Islet of Langerhans (tissue), 1 donor: ENCODE measurements around the gene TMC2.

Experiments used
- FAIRE-seq: peaks from one replicate; lab custom pipeline; 2011; peaks lifted over from hg19 to GRCh38; lab: Jason Lieb, UNC

The TMC2 gene

DNA sequence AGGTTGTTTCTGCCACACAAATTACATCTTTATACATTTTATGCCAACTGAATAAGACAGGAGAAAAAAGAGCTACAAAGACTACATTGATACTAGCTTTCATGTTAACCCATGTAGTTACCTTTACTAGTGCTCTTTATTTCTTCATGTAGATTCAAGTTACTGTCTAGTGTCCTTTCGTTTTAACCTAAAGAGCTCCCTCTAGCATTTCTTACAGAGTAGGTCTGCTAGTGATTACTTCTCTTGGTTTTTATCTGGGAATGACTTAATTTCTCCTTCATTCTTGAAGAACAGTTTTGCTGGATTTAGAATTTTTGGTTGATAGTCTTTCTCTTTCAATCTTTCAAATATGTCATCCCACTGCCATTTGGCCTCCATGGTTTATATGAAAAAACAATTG is 94.9 kb downstream of the TMC2 start:
- no peak for FAIRE-seq

DNA sequence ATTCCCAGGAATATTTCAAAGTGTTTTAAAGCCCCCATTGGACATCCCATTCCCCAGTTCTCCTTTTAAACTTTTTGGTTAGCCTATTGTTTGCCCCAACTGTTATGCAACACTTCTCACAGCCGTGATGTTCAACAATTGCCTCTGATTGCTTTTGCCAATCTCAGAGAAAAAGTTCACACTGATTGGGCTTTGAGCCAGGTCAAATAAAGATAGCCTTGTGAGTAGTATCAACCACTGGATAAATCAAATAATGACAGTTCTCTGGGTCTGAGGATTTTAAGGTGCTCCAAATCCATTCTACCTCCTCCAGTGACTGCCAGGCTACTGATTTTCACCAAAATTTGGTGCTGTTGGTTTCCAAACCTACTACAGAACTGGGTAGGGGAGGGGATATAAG is 97.0 kb downstream of the TMC2 start:
- FAIRE-seq: no peak

DNA sequence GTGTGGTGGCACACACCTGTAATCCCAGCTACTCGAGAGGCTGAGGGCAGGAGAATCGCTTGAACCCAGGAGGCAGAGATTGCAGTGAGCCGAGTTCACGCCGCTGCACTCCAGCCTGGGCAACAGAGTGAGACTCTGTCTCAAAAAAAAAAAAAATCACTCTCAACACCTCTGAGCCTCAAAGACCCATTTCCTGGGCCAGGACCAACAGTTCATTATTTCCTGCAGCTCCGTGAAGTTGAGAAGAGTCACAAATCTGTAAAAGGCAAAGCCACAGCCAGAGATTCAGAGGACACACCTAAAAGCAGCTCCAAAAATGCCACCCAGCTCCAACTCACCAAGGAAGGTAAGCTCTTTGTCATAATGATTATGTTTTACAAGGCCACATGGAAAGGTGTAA is 100.9 kb downstream of the TMC2 start:
- FAIRE-seq: no peak

DNA sequence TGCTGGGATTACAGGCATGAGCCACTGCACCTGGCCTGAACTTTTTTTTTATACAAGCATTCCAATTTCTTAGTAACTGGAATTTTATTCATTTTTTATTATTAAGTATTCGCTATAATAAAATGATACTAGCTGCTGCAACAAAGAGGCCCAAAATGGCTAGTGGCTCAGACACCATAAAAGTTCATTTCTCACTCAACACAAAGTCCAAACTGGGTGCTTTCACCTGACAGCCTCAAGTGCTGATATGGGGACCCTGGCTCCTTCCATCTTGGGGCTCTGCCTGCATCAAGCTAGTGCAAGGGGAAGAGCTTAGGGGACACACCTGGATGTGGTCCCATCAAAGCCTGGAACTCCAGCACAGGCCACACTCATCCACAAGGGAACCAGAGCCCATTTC is 103.9 kb downstream of the TMC2 start:
- FAIRE-seq: no peak

DNA sequence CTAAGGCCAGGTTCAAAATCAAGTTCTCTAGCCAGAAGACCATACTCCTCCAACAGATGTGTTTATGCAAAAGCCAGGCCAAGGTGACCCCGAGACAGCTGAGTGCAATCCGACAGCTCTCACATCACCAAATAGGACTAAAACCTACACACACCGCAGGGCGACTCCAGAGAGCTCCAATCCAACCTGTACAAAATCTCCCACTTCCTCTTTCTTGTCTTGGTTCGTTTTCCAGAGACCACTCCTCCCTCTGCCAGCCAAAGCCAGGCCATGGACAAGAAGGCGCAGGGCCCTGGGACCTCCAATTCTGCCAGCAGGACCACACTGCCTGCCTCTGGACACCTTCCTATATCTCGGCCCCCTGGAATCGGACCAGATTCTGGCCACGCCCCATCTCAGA is 104.5 kb downstream of the TMC2 start:
- no peak for FAIRE-seq

DNA sequence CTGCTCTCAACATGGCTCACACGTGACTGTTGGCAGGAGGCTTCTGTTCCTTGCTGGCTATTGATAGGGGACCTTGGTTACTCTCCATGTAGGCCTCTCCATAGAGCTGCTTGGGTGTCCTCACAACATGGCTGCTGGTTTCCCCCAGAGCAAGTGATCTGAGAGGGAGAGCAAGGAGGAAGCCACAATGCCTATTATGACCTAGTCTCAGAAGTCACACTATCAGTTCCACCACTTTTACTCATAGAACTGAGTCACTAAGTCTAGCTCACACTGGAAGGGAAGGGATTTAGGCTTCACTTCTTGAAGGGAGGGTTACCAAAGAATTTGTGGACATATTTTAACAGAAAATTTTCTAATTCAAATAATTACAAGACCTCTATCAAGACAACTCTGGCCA is 107.3 kb downstream of the TMC2 start:
- no peak for FAIRE-seq

DNA sequence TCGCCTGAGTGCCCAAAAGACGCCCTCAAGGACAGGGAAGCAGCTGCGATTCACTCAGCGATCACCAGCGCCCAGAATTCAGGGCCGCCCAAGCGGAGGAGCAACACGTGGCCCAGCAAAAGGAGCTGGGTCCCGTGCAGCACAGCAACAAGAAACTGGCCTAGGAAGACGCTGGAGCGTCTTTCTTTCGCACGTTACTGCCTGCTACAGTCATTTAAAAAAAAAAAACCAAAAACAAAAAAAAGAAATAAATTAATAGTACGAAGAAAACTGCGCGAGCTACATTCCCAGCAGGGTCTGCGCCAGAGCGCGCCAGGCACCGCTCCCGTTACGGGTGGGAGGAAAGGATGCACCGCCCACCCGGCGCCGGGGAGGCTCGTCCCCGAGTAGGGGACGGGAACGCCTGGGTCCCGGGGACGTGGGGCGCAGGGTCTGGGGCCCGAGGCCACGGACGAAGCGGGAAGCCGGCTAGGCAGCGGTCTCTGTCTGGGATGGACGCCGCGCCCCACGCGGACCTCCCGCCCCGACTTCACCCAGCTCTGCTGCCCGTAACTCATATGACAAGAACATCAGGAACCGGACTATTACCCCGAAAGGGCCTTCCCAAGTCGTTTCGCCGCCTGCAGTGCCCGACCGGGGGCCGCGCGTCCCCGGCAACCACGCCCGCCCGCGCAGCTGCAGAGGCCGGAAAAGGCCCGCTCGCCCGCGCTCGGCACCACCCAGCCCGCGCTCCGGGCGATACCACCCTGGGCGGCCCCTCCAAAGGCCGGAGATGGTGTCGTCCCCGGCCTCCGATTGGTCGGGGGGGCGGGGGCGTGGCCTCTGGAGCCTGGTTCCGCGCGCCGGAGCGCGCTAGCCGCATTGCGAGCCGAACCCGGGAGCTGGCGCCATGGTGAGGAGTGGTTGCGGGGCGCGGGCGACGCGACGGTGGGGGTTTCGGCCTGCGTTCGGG is 115.7 kb downstream of the TMC2 start, which contains the start of gene NOP56:
Gene NOP56, plus strand, starts transcription at position 861 of the 952 bp plus-strand sequence. Its CDS starts 29 bp downstream, at position 890.
- FAIRE-seq: no peak

DNA sequence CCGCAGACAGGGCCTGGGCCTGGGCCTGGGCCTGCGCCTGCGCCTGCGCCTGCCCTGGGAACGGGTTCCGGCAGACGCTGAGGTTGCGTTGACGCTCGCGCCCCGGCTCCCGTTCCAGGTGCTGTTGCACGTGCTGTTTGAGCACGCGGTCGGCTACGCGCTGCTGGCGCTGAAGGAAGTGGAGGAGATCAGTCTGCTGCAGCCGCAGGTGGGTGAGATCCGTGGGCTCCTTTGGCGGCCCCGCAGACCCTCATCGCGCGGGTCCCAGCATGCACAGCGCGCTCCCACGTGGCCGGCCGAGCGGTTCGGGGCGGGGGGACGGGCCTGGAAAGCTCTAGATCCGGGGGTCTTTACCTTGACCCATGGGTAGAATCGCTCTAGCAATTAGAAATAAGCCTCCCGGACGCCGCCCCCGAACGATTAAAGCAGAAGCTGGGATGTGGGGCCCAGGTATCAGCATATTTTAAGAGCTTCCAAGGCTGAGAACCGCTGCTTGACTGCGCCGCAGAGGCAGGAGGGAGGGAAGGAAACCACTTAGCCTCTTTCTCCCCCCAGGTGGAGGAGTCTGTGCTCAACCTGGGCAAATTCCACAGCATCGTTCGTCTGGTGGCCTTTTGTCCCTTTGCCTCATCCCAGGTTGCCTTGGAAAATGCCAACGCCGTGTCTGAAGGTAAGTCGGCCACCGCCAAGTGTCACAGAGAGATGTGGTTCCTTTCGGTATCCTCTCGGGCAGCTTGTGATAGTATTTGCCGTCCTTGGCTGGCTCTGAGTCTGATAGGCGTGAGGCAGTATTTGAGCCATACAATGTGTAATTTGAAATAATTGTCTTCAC is 116.6 kb downstream of the TMC2 start:
- no peak for FAIRE-seq

DNA sequence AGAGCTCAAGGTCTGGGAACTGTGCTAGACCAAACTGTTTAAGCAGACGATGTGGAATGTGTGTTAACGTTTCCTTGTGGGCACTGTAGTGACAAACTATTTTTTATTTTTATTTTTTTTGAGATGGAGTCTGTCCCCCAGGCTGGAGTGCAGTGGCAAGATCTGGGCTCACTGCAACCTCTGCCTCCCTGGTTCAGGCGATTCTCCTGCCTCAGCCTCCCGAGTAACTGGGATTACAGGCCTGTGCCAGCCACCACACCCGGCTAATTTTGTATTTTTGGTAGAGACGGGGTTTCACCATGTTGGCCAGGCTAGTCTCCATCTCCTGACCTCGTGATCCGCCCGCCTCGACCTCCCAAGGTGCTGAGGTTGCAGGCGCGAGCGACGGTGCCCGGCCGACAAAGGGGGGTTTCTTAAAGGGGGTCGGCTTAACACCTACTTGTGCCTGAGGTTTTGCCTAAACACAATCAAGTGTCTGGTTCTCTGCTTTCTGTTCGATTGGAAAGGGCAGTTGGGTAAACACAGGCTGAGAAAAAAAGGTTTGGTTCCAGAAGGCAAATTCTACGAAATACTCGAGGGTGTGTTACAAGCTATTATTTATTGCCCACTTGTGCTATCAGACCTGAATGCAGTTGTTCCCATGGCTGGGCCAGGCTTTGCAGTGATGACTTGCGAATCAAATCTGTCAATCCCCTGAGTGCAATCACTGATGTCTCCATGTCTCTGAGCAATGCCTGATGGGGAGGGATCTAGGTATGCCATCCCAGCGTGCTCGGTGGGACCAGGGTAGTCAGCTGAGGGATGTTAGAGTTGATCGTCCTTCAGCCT is 117.4 kb downstream of the TMC2 start:
- no peak for FAIRE-seq

DNA sequence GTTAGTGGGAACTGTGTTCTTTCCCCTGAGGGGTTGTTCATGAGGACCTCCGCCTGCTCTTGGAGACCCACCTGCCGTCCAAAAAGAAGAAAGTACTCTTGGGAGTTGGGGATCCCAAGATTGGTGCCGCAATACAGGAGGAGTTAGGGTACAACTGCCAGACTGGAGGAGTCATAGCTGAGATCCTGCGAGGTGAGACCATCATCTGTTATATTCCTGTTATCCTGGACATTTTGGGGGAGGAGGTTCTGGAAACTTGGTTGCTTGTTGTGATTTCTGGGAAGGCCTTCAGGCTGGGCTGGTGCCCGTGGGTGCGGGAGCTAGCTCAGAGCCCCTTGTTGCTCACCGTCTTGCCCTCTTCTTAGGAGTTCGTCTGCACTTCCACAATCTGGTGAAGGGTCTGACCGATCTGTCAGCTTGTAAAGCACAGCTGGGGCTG is 118.0 kb downstream of the TMC2 start:
- FAIRE-seq: no peak

DNA sequence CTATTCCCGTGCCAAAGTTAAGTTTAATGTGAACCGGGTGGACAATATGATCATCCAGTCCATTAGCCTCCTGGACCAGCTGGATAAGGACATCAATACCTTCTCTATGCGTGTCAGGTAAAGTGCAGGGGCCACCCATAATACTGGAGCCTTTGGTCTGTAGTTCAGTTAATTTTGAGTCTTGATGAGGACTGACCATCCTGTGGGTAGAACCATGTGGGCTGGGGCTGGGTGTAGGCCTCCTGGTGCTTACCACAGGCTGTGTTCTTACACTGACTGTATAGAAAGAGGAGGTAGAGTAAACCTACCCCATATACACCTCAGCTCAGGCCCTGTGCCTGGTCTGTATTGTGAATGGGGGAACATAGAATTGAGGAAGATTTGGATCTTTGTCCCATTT is 118.5 kb downstream of the TMC2 start:
- no peak for FAIRE-seq

DNA sequence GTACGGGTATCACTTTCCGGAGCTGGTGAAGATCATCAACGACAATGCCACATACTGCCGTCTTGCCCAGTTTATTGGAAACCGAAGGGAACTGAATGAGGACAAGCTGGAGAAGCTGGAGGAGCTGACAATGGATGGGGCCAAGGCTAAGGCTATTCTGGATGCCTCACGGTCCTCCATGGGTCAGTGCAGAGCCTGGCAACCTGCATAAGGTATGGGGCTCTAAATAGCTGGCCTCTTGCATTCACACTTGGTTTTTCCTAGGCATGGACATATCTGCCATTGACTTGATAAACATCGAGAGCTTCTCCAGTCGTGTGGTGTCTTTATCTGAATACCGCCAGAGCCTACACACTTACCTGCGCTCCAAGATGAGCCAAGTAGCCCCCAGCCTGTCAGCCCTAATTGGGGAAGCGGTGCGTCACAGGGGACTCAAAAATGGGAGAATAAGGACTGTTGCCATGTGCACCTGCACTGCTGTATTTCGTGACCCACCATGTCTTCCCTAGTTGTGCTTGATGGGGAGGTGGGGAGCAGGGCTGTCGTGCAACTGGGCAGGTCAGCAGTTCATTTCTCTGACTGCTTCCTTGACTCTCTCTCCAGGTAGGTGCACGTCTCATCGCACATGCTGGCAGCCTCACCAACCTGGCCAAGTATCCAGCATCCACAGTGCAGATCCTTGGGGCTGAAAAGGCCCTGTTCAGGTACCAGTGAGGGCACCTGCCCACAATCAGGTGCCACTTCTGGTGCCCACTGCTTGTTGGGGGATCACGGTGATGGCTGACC is 119.2 kb downstream of the TMC2 start:
- no peak for FAIRE-seq

DNA sequence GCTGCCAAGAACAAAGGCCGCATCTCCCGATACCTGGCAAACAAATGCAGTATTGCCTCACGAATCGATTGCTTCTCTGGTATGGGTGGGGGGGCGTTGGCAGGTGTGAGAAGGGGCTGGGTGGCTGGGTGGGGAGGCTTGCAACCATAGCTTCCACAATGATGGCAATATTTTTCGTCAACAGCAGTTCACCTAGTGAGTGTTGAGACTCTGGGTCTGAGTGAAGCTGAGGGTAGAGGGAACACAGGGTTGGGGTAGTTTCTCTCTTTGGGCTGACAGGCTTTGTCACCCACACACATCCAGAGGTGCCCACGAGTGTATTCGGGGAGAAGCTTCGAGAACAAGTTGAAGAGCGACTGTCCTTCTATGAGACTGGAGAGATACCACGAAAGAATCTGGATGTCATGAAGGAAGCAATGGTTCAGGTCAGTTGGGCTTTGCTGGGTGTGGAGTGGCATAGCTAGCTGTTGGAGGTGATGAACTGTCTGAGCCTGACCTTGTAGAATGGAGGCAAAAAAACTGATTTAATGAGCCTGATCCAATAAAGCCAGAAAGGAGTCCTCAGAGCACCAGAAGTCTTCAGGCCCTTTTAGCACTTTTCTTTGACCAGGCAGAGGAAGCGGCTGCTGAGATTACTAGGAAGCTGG is 120.2 kb downstream of the TMC2 start:
- FAIRE-seq: no peak

DNA sequence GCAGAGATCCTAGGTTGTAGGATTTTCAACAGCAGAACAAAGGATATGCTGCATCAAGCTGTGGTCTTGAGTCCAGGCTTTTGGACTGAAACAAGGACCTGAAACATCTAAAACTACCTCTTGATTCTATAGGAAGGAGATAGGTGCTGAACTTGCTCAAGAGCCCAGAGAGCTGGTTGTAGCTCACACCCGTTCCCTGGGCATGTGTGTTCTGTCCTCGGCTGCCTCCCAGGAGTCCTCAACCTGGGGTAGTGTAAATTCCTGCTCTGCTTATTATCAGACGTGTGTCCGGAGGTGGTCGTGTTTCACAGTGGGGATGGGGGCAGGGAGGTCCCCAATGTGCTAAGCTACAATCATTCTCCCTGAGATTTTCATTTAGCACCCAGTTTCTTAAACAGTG is 120.9 kb downstream of the TMC2 start:
- FAIRE-seq: no peak

DNA sequence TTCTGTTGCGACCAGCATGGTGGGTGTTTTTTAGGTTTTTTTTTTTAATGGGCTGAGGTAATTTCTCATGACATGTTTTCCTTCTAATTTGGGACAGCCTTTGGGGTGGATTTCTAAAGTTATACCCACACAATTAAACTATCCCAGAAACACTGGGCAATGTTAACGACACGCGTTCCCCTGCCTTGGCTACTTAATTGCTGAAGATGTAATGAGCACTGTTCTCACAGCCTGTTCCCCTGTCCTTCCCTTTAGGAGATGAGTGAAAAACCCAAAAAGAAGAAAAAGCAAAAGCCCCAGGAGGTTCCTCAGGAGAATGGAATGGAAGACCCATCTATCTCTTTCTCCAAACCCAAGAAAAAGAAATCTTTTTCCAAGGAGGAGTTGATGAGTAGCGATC is 121.3 kb downstream of the TMC2 start:
- FAIRE-seq: no peak

DNA sequence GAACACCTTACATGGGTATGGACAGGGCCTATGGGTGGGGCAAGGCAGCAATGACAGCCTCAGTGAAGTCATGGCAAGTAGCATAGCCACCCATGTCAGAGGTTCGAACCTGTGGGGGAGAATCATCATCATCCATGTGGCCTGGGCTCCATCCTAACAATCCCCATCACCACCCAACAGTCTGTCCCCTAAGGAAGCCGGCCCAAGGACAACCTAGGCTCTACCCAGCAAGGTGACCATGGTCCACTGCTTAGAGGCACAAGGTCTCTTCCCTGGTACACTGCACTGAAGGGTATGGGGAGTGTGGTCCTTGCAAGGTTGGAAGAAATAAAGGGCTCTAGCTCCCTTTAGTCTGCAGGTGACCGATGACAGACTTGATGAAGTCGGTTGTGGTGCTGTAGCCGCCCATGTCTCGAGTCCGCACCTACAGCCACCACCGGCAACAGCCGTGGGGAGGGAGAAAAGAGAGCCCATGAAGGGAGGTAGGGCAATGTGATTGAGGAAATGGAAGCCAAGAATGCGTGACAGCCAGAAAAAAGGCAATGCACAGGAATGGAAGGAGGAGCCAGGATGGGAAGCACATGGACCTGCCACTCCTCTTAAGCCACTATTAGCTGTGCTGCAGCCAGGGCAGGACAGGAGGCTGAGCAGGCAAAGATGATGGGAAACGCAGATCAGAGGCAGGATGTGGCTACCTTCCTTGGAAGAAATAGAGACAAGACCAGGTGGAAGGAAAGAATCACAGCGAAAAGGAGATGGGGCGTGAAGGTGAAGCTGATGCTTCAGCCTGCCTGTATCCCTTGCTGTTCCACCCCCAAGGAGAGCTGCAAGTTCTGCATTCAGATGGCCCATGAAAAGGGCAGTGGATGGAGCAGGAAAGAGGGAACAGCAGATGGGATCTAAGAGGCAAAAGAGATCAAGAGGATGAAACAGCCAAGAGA is 122.3 kb downstream of the TMC2 start:
- FAIRE-seq: no peak

DNA sequence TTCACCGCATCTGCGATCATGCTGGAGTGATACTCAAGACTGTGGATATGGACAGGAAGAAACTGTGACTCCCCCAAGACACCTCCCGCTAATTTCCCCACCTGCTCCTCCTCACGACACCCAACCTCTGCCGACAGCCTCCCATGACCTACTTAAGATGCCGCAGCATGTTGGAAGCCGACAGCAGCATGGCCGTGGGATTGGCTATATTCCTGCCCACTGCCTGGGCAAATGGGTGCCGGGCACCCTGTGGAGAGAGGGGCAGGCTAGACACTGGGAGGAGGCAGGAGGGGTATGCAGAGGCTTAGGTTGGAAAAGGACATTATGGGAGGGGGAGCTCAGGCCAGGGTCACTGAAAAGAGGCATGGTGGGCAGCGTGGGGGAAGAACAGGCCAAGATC is 123.2 kb downstream of the TMC2 start:
- FAIRE-seq: no peak

DNA sequence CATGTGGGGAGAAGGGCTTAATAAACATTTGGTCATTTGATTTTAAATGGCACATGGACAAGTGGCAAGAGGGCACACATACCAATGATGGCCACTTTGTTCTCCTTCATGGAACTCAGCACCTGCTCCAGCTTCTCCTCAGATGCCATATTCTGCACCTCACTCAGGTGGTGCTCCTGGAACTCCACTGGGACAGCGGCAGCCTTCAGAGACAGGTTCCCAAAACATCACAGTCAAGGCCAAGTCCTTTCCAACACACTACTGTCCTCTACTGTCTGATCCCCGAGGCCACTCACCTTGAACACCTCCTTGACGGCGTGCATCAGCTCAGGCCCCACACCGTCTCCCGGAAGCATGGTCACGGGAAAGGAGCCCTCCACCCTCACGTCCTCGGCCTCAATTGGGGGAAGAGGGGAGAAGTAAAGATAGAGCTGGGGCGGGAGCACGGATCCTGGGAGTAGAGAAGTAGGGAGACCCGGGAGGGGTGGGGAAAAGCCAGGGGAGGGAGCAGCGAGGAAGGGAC is 127.1 kb downstream of the TMC2 start:
- FAIRE-seq: no peak

DNA sequence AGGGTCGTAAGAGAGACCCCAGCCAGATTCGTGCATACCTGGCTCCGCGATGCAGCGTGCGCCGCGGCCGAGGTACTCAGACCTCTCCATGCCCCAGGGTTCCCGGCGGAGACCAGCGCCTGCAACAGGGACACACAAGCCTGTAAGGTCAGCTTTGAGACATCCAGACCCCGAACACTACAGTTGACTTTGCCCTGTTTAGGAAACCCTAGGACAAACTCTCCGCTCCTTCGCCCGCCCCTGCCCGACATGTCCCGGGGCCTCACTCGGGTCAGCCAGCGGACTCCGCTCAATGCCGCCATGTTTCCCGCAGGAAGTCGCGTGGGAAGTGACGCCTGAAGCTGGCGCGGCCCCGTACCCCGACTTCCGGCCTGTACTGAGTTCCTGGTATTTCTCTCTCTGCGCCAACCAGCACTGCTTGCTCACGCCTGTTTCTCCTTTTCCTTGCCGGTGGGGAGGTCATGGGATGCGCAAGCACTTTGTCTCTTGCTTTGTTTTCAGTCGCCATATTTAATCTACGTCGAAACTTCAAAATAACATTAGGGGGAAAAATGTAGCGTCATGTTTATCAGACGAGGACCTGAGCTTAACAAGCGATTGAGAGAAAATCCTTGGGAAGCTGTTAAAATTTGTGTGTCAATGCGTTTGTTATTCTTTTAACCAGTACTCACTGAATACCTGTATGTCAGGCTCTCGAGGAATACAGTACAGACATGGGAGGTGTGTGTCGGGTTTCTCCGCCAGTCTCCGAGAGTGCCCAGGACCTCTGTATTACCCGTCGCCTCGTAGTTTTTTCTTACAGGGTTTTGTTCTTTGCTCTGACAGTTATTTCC is 127.7 kb downstream of the TMC2 start, which contains the start of gene IDH3B:
Gene IDH3B, minus strand, starts transcription at position 330 of the 833 bp plus-strand sequence. Its CDS starts 28 bp downstream, at position 302.
- peak; percentile 86 for FAIRE-seq
